NCI-H345 (cell line): Measurements from ENCODE around the gene SH2D3A.
"Not testable (repeated sequence)": the region's sequence is repeated elsewhere in the genome, so short reads cannot be mapped to it uniquely, and the experiment has no call there.

ENCODE experiments used
- DNase-seq: peaks from one replicate; lab custom pipeline; 2025; lab: John Stamatoyannopoulos, UW

The SH2D3A gene

GRCh38 chr19:6788896-6789295, 21.7 kb upstream of the SH2D3A start:
- no peak for DNase-seq

DNA sequence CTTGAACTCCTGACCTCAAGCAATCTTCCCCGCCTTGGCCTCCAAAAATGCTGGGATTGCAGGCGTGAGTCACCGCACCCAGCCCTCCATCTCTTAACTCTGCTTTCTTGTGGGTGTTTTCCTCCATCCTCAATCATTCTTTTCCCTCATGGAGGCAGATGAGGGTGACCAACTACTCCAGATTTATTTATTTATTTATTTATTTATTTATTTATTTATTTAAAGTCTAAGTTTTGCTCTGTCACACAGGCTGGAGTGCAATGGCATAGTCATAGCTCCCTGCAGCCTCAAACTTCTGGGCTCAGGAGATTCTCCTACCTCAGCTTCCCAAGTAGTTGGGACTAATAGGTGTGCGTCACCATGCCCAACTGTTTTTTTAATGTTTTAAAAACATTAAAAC, 20.2 kb upstream of the SH2D3A start:
- no peak for DNase-seq

DNA sequence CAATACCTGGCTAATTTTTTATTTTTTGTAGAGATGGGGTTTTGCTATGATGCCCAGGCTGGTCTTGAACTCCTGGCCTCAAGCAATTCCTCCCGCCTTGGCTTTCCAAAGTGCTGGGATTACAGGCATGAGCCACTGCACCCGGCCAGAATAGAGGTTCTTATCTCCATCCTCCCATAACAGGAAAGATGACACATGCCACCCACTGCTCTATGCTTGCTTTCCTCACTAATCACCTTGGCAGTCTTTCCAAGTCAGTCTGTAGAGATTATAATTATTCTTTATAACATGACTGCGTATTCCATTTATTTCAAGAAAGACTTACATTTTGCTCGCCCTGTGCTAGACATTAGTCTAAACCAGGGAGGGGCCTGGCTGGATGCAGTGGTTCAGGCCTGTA, 12.0 kb upstream of the SH2D3A start:
- no peak for DNase-seq

- DNase-seq = no peak
These were observed 11.2 kb upstream of the SH2D3A start for GRCh38 chr19:6778386-6778785.

- no peak for DNase-seq
These were observed 10.2 kb upstream of the SH2D3A start for GRCh38 chr19:6777434-6777833.

- no peak for DNase-seq
These were observed 9.8 kb upstream of the SH2D3A start for GRCh38 chr19:6776999-6777398.

DNA sequence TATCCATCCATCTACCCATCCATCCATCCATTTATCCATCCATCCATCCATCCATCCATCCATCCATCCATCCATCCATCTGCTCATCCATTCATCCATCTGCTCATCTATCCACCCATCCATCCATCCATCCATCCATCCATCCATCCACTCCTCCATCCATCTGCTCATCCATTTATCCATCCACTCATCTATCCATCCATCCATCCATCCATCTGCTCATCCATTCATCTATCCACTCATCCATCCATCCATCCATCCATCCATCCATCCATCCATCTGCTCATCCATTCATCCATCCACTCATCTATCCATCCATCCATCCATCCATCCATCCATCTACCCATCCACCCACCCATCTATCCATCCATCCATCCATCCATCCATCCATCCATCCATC, 8.8 kb upstream of the SH2D3A start:
- not testable (repeated sequence) for DNase-seq

DNA sequence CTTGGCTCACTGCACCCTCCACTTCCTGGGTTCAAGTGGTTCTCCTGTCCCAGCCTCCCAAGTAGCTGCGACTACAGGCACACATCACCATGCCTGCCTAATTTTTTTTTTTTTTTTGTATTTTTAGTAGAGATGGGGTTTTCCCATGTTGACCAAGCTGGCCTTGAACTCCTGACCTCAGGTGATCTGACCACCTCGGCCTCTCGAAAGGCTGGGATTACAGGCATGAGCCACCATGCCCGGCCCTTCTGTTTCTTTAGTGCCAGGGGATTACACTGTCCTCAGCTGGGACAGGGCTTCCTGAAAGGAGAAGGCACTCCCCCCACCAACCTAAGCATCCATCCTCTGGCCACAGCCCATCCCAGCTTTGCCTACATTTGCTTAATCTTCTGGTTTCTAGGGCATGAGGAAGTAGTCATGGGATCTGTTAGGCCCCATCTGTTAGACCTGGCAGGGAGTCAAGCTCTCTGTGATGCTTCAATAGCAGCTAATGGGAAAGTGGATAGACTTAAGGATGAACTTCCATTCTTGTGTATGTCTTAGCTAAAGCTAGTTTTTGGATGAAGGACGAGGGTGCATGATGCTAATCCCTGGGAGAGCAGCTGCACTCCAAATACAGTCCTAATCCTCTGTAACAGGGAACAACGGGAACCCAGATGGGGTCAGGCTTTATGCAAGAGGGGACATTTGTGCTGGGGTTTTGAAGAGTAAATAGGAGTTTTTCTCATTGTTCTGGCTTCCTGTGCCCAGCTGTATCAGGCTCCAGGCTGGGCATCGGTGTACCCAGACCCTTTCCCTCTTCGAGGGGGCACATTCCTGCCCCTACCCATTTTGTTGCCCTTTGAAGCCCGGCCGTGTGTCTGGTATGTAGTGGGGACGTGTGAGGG, 7.8 kb upstream of the SH2D3A start:
- DNase-seq = no peak

GRCh38 chr19:6773323-6773931, 6.2 kb upstream of the SH2D3A start:
- no peak for DNase-seq

DNA sequence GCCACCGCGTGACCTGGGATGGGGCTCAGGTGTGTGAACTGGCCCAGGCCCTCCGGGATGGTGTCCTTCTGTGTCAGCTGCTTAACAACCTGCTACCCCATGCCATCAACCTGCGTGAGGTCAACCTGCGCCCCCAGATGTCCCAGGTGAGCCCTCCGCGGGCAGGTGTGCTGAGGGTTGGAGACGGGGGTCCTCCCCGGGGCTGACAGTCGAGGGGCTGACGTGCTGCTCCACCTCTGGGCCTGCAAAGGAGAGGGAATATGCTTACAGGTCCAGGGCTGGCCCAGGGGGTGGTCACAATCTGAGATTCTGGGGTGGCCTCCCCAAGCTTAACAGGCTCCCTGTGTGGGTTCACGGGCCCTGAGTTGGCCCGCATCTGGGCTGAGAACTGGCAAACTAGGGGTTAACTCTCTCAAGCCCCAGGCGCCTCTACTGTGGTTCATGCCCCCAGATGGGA, 5.7 kb upstream of the SH2D3A start:
- DNase-seq = no peak

DNA sequence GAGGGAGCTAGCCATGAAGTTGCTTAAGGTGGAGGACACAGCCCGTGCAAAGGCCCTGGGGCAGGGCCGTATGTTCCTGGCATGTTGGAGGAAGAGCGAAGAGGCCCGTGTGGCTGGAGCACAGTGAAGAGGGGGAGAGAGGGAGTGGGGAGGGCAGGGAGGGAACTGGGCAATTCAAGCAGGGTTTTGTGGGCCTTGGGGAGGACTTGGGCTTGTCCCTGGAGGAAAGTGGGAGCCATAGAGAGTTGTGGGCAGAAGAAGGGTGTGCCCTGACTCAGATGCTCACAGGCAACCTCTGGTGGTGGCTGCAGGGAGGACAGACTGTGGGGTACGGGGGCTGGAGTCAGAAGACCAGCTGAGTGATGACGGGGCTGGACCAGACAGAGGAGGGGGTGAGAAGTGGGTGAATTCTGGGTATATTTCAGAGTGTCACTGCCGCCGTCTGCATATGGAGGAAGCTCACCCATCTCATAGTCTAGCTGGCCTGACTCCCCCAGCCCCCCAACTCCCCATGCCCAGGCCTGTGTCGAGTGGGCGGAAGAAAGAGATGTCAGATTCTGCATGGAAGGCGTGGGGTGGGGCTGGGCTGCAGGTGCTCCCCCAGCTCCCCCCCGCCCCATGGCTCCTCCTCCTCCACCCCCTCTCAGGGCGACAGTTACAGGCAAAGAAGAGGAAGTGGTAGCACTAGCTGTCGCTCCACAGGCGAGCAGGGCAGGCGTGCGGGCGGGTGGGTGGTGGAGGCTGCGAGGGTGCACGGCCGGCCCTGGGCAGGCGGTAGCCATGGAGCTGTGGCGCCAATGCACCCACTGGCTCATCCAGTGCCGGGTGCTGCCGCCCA, 5.0 kb upstream of the SH2D3A start, which contains the start of gene VAV1:
Gene VAV1, plus strand, starts transcription at position 681 of the 838 bp plus-strand sequence. Its CDS starts 100 bp downstream, at position 781.
- DNase-seq = no peak

GRCh38 chr19:6771648-6772027, 4.4 kb upstream of the SH2D3A start:
- DNase-seq = not testable (repeated sequence)

DNA sequence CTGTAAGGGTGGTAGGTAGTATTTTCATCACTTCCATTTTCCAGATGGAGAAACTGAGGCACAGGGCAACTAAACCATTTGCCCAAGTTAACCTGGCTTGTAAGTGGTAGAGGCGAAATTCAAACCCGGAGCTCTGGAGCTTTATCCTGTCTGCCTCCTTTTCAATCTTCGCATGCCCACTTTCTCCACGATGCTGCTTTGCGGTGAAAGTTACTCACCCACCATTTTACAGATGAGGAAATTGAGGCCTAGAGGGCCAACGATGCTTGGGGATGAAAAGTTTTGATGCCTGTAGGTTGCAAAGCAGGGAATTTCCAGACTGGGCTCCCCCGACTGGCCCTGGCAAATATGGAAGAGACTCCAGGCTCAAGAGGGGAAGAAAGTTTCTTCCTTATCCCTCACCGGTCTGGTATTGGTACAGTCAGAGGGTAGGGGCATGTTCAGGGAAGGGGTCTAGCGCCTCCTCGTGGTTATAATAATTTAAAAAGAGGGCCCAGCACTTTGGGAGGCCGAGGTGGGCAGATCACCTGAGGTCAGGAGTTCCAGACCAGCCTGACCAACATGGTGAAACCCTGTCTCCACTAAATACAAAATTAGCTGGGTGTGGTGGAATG, 1.9 kb upstream of the SH2D3A start:
- DNase-seq = no peak

GRCh38 chr19:6768236-6768785, 1.1 kb upstream of the SH2D3A start:
- no peak for DNase-seq

DNA sequence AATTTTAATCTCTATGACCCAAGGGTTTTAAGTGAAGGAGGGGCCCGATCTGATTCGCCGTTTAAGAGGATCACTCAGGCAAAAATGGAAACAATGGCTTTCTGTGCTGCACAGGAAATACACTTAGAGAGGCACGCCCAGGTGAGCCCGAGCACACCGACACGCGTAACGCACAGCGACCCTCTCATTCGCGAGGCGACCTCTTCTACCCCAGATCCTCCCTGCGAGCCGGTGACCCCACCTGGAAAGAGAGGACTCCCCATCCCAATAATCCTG, 216 bp downstream of the SH2D3A start:
- peak; percentile 50 for DNase-seq

DNA sequence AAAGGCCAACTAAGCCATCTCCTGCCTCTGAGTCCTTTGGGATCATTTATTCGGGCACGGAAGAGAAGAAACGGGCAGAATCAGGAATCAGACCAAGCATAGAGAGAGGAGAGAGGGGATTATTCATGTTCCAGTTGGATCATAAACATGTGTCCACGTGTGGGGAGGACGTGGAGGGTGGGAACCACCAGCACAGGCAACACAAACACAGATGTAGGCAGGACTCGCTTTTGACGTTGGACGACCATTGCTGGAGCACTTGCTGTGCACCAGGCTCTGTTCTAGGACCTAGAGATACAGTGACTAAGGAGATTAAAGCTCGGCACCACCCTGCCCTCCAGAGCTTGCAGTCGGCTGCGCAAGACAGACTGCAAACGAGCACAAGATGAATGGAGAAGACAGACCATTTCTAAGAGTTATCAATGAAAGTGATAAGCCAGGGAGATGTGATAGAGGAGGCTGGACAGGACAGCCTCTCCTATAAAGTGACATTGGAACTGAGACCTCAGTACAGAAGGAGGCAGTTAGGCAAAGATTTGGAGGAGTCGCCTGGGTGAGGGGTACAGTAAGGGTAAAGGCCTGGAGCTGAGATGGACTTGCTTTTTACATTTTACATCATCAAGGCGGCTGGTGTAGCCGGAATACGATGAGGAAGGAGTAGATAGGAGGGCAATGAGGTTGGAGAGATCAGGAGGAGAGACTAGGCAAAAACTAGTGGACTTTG, 716 bp downstream of the SH2D3A start:
- no peak for DNase-seq

DNA sequence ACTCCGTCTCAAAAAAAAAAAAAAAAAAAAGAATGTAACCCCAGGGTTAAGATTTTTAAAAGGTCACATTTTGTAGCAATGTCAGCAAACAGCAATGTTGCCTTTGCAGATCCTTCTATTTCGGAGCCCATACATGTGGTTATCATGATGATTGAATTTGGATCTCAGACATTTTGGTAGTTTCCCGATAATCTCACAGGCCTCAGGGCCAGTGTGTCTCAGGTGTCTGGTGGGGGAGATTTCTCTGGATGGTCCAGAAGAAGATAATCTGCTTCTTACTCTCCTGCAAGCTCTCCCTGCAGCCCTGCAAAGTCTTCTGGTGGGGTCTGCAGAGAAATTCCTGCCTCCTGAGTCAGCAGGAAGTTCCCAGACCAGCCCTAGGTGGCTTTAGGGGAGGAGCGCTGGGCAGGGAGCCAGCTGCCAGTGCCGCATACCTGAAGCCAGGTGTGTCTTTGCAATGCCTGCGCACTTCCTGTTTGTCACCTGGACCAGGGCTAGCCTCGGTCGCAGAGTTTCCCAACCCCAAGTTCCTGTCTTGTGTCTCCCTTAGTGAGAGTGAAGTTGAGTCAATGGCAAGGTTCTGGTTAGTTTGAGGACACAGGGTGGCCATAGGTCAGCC, 1.4 kb downstream of the SH2D3A start:
- DNase-seq = peak; percentile 40

GRCh38 chr19:6762253-6762797, 4.9 kb downstream of the SH2D3A start:
- not testable (repeated sequence) for DNase-seq

GRCh38 chr19:6761053-6761676, 6.1 kb downstream of the SH2D3A start:
- DNase-seq = no peak

GRCh38 chr19:6760606-6761005, 6.6 kb downstream of the SH2D3A start:
- DNase-seq = no peak
